ENCODE results near the gene PERP. TPM values are rescaled to one million over a fixed set of nuclear protein-coding genes. Genes with fewer than 3 reads are reported as not detected.
A peak's percentile ranks its signal among the peaks of the same experiment; 100 is the strongest.

Gene PERP
- total RNA-seq, 2 donors from 2014 or later = 1.3 to 2.0 TPM

GRCh38 chr6:138113588-138114210 lies 6.5 kb upstream of the PERP start:
- H3K36me3 Mint-ChIP-seq = no peaks in the 10 kb centered on the region
- H3K27me3 Mint-ChIP-seq = peaks cover 27 to 34% of the 10 kb centered on the region in 2 donors
- no peaks in the 10 kb centered on the region for H3K9me3 Mint-ChIP-seq
- no peak for ATAC-seq
- DNase-seq (ENCODE audit: low spot score) = no peak
- peaks cover 10 to 11% of the 10 kb centered on the region in 2 donors for H3K4me1 Mint-ChIP-seq (ENCODE audit: low read depth in 2 of 2)
- no peak overlapping the region for H3K4me3 Mint-ChIP-seq
- H3K27ac Mint-ChIP-seq = no peak overlapping the region

- Mint-ChIP-seq H3K9me3 (no peaks in the 10 kb centered on the region), H3K27me3 (peaks cover 34 to 42% of the 10 kb centered on the region in 2 donors), H3K36me3 (no peaks in the 10 kb centered on the region), H3K27ac (no peak overlapping the region), H3K4me3 (no peak overlapping the region), H3K4me1 (ENCODE audit: low read depth in 2 of 2) (peaks cover 13% of the 10 kb centered on the region in 2 donors)
- no peak for ATAC-seq
- no peak for DNase-seq (ENCODE audit: low spot score)
Observed at GRCh38 chr6:138110229-138110628, 3.0 kb upstream of the PERP start.

- H3K4me3 Mint-ChIP-seq = no peak overlapping the region
Observed at GRCh38 chr6:138109042-138109997, 2.1 kb upstream of the PERP start.

GRCh38 chr6:138107752-138108592 lies 753 bp upstream of the PERP start:
- DNase-seq (ENCODE audit: low spot score) (no peak), ATAC-seq (no peak)
- Mint-ChIP-seq H3K4me3 (peak overlapping the region; percentile 84), H3K9me3 (no peaks in the 10 kb centered on the region), H3K36me3 (no peaks in the 10 kb centered on the region), H3K27ac (peak overlapping the region; percentile 31 to 78), H3K4me1 (ENCODE audit: low read depth in 2 of 2) (peaks cover 13% of the 10 kb centered on the region in 2 donors), H3K27me3 (peaks cover 35% of the 10 kb centered on the region in 2 donors)

More at GRCh38 chr6:138109042-138109997, 2.1 kb upstream of the PERP start:
- peaks cover 13% of the 10 kb centered on the region in 2 donors for H3K4me1 Mint-ChIP-seq (ENCODE audit: low read depth in 2 of 2)
- ATAC-seq (peak; percentile 47 to 58), DNase-seq (ENCODE audit: low spot score) (peak; percentile 76)
- H3K27me3 Mint-ChIP-seq = peaks cover 33 to 39% of the 10 kb centered on the region in 2 donors
- no peak overlapping the region for H3K27ac Mint-ChIP-seq
- no peaks in the 10 kb centered on the region for H3K36me3 Mint-ChIP-seq
- H3K9me3 Mint-ChIP-seq = no peaks in the 10 kb centered on the region

- no peaks in the 10 kb centered on the region for H3K36me3 Mint-ChIP-seq
- DNase-seq (ENCODE audit: low spot score) (no peak), ATAC-seq (no peak)
- H3K9me3 Mint-ChIP-seq = no peaks in the 10 kb centered on the region
- H3K27me3 Mint-ChIP-seq = peaks cover 39 to 41% of the 10 kb centered on the region in 2 donors
- peak overlapping the region; percentile 84 for H3K4me3 Mint-ChIP-seq
- peak overlapping the region in 1 of 2 donors; percentile 57 for H3K27ac Mint-ChIP-seq
- H3K4me1 Mint-ChIP-seq (ENCODE audit: low read depth in 2 of 2) = peaks cover 13% of the 10 kb centered on the region in 2 donors
Observed at GRCh38 chr6:138106665-138107077, 548 bp downstream of the PERP start.

GRCh38 chr6:138105880-138106664 lies 1.1 kb downstream of the PERP start:
- peaks cover 13% of the 10 kb centered on the region in 2 donors for H3K4me1 Mint-ChIP-seq (ENCODE audit: low read depth in 2 of 2)
- ATAC-seq = no peak
- H3K27ac Mint-ChIP-seq = no peak overlapping the region
- DNase-seq (ENCODE audit: low spot score) = no peak
- H3K27me3 Mint-ChIP-seq = peaks cover 36 to 40% of the 10 kb centered on the region in 2 donors
- H3K4me3 Mint-ChIP-seq = peak overlapping the region; percentile 84
- H3K36me3 Mint-ChIP-seq = no peaks in the 10 kb centered on the region
- no peaks in the 10 kb centered on the region for H3K9me3 Mint-ChIP-seq

GRCh38 chr6:138105446-138105845 lies 1.8 kb downstream of the PERP start:
- Mint-ChIP-seq H3K27ac (no peak overlapping the region), H3K4me1 (ENCODE audit: low read depth in 2 of 2) (peaks cover 13% of the 10 kb centered on the region in 2 donors), H3K4me3 (no peak overlapping the region), H3K36me3 (no peaks in the 10 kb centered on the region), H3K27me3 (peaks cover 31 to 37% of the 10 kb centered on the region in 2 donors), H3K9me3 (no peaks in the 10 kb centered on the region)
- DNase-seq (ENCODE audit: low spot score) (no peak), ATAC-seq (no peak)

- DNase-seq (ENCODE audit: low spot score) (no peak), ATAC-seq (no peak)
- Mint-ChIP-seq H3K9me3 (no peaks in the 10 kb centered on the region), H3K36me3 (no peaks in the 10 kb centered on the region), H3K27me3 (peaks cover 31 to 37% of the 10 kb centered on the region in 2 donors), H3K27ac (no peak overlapping the region), H3K4me3 (no peak overlapping the region), H3K4me1 (ENCODE audit: low read depth in 2 of 2) (peaks cover 13% of the 10 kb centered on the region in 2 donors)
Observed at GRCh38 chr6:138104618-138105213, 2.5 kb downstream of the PERP start.

- Mint-ChIP-seq H3K27me3 (peaks cover 31 to 32% of the 10 kb centered on the region in 2 donors), H3K27ac (no peak overlapping the region), H3K4me3 (no peak overlapping the region), H3K9me3 (no peaks in the 10 kb centered on the region), H3K36me3 (no peaks in the 10 kb centered on the region), H3K4me1 (ENCODE audit: low read depth in 2 of 2) (peaks cover 9 to 10% of the 10 kb centered on the region in 2 donors)
- no peak for ATAC-seq
- no peak for DNase-seq (ENCODE audit: low spot score)
Observed at GRCh38 chr6:138103871-138104270, 3.3 kb downstream of the PERP start.

- peaks cover 31 to 35% of the 10 kb centered on the region in 2 donors for H3K27me3 Mint-ChIP-seq
- no peak overlapping the region for H3K4me3 Mint-ChIP-seq
- ATAC-seq (no peak), DNase-seq (ENCODE audit: low spot score) (no peak)
- H3K27ac Mint-ChIP-seq = no peak overlapping the region
- peaks cover 6% of the 10 kb centered on the region for H3K36me3 Mint-ChIP-seq
- peaks cover 0 to 2% of the 10 kb centered on the region in 2 donors for H3K4me1 Mint-ChIP-seq (ENCODE audit: low read depth in 2 of 2)
- H3K9me3 Mint-ChIP-seq = no peaks in the 10 kb centered on the region
Observed at GRCh38 chr6:138101946-138102731, 5.1 kb downstream of the PERP start.

- Mint-ChIP-seq H3K27me3 (peaks cover 23 to 24% of the 10 kb centered on the region in 2 donors), H3K4me1 (ENCODE audit: low read depth in 2 of 2) (no peaks in the 10 kb centered on the region), H3K4me3 (no peak overlapping the region), H3K36me3 (peaks cover 6% of the 10 kb centered on the region), H3K27ac (no peak overlapping the region), H3K9me3 (no peaks in the 10 kb centered on the region)
- no peak for ATAC-seq
- DNase-seq (ENCODE audit: low spot score) = no peak
Observed at GRCh38 chr6:138099832-138100231, 7.4 kb downstream of the PERP start.

- Mint-ChIP-seq H3K27ac (no peak overlapping the region), H3K27me3 (peaks cover 21 to 22% of the 10 kb centered on the region in 2 donors), H3K4me1 (ENCODE audit: low read depth in 2 of 2) (no peaks in the 10 kb centered on the region), H3K9me3 (no peaks in the 10 kb centered on the region), H3K4me3 (no peak overlapping the region), H3K36me3 (peaks cover 6% of the 10 kb centered on the region)
- no peak for ATAC-seq
- DNase-seq (ENCODE audit: low spot score) = no peak
Observed at GRCh38 chr6:138098306-138098705, 8.9 kb downstream of the PERP start.

Measured in natural killer cell treated with Interleukin-12 subunit alpha and Interleukin-12 subunit beta and Interleukin-15 and Interleukin-18, amount 100 ng/mL, for 72 hours (primary cell).